Measurements from ENCODE around the gene TRIM4.

GRCh38 chr7:99893280-99893679, 26.1 kb downstream of the TRIM4 start:
- TF ChIP-seq CTCF (IDR thresholded peaks at IDR 0.05 in 8 of 11, conservative IDR thresholded peaks at IDR 0.05 in 3 of 11) (no peak), POLR2A (IDR thresholded peaks at IDR 0.05) (no peak)
